HEK293T (cell line): Measurements from ENCODE around the gene PLA2R1.

Experiments used
- ARNT ChIP-seq: fragments of 450-650 bp; IDR thresholded peaks from 2 replicates; pipeline ENCODE4 v1.6.1; 2017; ENCODE audit warnings: mild to moderate bottlenecking
- BHLHE40 ChIP-seq: fragments of 450-650 bp; IDR thresholded peaks from 2 replicates; pipeline ENCODE4 v1.6.1; 2016; ENCODE audit warnings: mild to moderate bottlenecking, moderate library complexity, borderline replicate concordance
- CTBP1 ChIP-seq: fragments of 450-650 bp; IDR thresholded peaks from 2 replicates; pipeline ENCODE4 v1.6.1; 2016; ENCODE audit warnings: borderline replicate concordance
- ELF4 ChIP-seq: fragments of 450-650 bp; IDR thresholded peaks from 2 replicates; pipeline ENCODE4 v1.6.1; 2017; ENCODE audit warnings: antibody characterized with exemption
- FOXA1 ChIP-seq: fragments of 450-650 bp; IDR thresholded peaks from 2 replicates; pipeline ENCODE4 v1.6.1; 2016; ENCODE audit warnings: mild to moderate bottlenecking
- FOXK2 ChIP-seq: fragments of 450-650 bp; IDR thresholded peaks from 2 replicates; pipeline ENCODE4 v1.6.1; 2016; ENCODE audit warnings: mild to moderate bottlenecking
- FOXM1 ChIP-seq: fragments of 450-650 bp; IDR thresholded peaks from 2 replicates; pipeline ENCODE4 v1.6.1; 2017; ENCODE audit warnings: mild to moderate bottlenecking, borderline replicate concordance
- HDGF ChIP-seq: fragments of 450-650 bp; IDR thresholded peaks from 2 replicates; pipeline ENCODE4 v1.6.1; 2017; ENCODE audit warnings: antibody characterized with exemption, borderline replicate concordance
- L3MBTL2 ChIP-seq: fragments of 450-650 bp; conservative IDR thresholded peaks from 2 replicates; pipeline ENCODE4 v1.6.1; 2016; ENCODE audit warnings: mild to moderate bottlenecking
- LEF1 ChIP-seq: fragments of 450-650 bp; IDR thresholded peaks from 2 replicates; pipeline ENCODE4 v1.6.1; 2017; ENCODE audit warnings: mild to moderate bottlenecking, borderline replicate concordance
- NFRKB ChIP-seq: fragments of 450-650 bp; IDR thresholded peaks from 2 replicates; pipeline ENCODE4 v1.6.1; 2016; ENCODE audit warnings: mild to moderate bottlenecking, moderate library complexity
- SP1 ChIP-seq: fragments of 450-650 bp; IDR thresholded peaks from 2 replicates; pipeline ENCODE4 v1.6.1; 2017
- ZNF384 ChIP-seq: fragments of 450-650 bp; IDR thresholded peaks from 2 replicates; pipeline ENCODE4 v1.6.1; 2016
- TF ChIP-seq, protein P1 (sequence below): fragments of 450-650 bp; IDR thresholded peaks from 2 replicates; pipeline ENCODE4 v1.6.1; 2016

DNA sequence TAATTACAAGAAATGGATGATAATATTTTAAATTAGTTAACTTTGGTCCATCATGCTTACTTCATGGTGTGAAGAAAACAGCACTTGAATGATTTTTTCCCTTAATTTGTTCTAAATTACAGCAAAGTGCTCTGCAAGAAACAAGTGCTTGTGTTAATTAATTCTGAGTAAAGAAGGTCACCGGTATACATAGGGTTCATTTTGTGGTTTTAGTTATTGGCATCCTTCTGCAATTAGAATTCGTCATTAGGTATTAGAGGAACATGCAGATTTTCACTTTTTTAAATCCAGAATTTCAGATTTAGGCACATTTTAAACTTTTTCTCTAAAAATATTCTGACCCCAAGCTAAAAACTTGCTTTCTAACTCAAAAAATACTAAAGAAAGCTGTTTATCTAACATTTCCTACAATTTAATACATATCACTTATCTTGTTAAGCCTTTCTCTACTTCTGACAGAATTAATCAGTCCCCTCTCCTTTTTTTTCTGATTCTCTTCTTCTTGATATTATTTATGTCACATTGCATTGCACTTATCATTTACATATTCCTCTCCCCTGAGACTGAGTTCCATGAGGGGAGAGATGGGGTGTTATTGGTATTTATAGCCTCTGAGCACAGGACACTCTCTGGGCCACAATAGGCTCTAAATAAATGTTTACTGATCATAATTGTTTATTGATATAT lies 129.2 kb downstream of the PLA2R1 start:
- no peak for TF ChIP-seq FOXA1
- TF ChIP-seq SP1 = no peak
- TF ChIP-seq BHLHE40 = no peak
- TF ChIP-seq ZNF384 = no peak
- TF ChIP-seq LEF1 = no peak
- no peak for TF ChIP-seq ARNT
- TF ChIP-seq NFRKB = no peak
- TF ChIP-seq ELF4 = no peak
- TF ChIP-seq, protein P1, sequence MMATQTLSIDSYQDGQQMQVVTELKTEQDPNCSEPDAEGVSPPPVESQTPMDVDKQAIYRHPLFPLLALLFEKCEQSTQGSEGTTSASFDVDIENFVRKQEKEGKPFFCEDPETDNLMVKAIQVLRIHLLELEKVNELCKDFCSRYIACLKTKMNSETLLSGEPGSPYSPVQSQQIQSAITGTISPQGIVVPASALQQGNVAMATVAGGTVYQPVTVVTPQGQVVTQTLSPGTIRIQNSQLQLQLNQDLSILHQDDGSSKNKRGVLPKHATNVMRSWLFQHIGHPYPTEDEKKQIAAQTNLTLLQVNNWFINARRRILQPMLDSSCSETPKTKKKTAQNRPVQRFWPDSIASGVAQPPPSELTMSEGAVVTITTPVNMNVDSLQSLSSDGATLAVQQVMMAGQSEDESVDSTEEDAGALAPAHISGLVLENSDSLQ = no peak
- no peak for TF ChIP-seq L3MBTL2
- TF ChIP-seq FOXM1 = no peak
- no peak for TF ChIP-seq FOXK2
- TF ChIP-seq HDGF = no peak
- no peak for TF ChIP-seq CTBP1
